DOHH2 (cell line): Measurements from ENCODE around the gene PRKCE.

ENCODE experiments used
- EZH2phosphoT487 ChIP-seq: fragments of 200-600 bp; sonication (generic); IDR thresholded peaks from 2 replicates; pipeline ENCODE4 v1.6.1; 2017; ENCODE audit warnings: borderline replicate concordance, mild to moderate bottlenecking, antibody characterized with exemption, low read length, moderate library complexity, mixed read lengths
- TF ChIP-seq, protein P1 (sequence below): fragments of 200-600 bp; sonication (generic); IDR thresholded peaks from one replicate; pipeline ENCODE4 v1.5.1; 2014; ENCODE audit warnings: antibody characterized with exemption, mild to moderate bottlenecking, low read depth, low read length; ENCODE audit not compliant: poor library complexity, severe bottlenecking

DNA sequence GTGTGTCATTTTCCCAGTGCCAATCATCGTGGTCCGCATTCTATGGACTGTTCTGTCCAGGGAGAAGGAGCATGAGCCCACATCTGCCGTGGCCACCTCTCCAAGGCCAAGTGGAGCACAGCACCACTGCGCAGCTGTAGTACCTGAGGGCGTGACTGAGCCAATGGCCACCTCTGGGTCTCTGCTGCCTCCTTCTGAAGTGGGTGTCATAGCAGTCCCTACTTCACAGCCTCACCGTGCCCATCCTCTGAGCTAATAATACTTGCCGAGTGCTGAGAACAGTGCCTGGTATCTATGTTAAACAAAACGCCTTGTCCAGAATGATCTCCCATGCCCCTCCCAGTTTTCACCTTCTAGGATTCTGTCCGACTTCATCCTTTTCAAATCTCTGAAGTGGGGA lies 256.1 kb downstream of the PRKCE start:
- TF ChIP-seq, protein P1, sequence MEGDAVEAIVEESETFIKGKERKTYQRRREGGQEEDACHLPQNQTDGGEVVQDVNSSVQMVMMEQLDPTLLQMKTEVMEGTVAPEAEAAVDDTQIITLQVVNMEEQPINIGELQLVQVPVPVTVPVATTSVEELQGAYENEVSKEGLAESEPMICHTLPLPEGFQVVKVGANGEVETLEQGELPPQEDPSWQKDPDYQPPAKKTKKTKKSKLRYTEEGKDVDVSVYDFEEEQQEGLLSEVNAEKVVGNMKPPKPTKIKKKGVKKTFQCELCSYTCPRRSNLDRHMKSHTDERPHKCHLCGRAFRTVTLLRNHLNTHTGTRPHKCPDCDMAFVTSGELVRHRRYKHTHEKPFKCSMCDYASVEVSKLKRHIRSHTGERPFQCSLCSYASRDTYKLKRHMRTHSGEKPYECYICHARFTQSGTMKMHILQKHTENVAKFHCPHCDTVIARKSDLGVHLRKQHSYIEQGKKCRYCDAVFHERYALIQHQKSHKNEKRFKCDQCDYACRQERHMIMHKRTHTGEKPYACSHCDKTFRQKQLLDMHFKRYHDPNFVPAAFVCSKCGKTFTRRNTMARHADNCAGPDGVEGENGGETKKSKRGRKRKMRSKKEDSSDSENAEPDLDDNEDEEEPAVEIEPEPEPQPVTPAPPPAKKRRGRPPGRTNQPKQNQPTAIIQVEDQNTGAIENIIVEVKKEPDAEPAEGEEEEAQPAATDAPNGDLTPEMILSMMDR = no peak
- no peak for TF ChIP-seq EZH2phosphoT487
